Measurements from ENCODE around the gene PITPNM3.

DNA sequence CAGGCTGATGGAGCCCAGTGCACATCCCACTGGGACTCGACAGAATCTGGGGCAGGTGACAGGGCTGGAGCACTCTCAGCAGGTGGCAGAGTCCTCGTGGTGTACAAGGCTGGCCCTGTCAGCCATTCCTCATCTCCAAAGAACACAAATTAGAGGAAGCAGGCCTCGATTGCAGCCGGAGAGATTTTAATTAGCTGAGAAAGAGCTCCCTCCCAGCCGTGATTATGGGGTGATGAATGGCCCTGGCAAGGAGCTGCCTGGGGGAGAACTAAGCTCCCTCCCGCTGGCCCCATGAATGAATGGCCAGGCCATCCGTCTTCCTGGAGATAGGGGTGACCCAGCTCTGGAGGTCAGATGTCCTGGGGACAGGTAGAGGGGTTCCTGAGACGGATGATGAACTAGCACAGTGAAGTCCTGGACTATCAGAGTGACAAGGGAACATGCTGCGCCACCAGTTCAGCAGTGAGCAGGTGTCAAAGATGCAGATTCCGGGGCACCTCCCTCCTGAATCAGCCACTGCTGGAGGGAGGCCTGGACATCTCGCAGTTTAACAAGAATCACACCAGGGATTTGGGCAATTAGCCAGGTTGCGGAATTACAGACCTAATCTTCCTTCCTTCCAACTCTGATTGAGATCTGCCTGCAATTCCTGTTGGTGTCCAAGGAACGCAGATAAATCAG lies 76.6 kb downstream of the PITPNM3 start:
- TF ChIP-seq POLR2A (IDR thresholded peaks at IDR 0.05): no peak
- TF ChIP-seq, protein P1, sequence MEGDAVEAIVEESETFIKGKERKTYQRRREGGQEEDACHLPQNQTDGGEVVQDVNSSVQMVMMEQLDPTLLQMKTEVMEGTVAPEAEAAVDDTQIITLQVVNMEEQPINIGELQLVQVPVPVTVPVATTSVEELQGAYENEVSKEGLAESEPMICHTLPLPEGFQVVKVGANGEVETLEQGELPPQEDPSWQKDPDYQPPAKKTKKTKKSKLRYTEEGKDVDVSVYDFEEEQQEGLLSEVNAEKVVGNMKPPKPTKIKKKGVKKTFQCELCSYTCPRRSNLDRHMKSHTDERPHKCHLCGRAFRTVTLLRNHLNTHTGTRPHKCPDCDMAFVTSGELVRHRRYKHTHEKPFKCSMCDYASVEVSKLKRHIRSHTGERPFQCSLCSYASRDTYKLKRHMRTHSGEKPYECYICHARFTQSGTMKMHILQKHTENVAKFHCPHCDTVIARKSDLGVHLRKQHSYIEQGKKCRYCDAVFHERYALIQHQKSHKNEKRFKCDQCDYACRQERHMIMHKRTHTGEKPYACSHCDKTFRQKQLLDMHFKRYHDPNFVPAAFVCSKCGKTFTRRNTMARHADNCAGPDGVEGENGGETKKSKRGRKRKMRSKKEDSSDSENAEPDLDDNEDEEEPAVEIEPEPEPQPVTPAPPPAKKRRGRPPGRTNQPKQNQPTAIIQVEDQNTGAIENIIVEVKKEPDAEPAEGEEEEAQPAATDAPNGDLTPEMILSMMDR (IDR thresholded peaks at IDR 0.05): no peak
